Stimulated activated CD4-positive, alpha-beta T cell treated with anti-CD3 and anti-CD28 coated beads, Interleukin-12 subunit alpha, Interleukin-12 subunit beta, amount 100 ng/mL, for 4 hours (primary cell): Measurements from ENCODE around the gene SPATS1.
"Not testable (repeated sequence)": the region's sequence is repeated elsewhere in the genome, so short reads cannot be mapped to it uniquely, and the experiment has no call there.

Experiments used
- DNase-seq: peaks from one replicate; pipeline ENCODE4 v3.0.0-alpha.2; 2020

SPATS1 gene

DNA sequence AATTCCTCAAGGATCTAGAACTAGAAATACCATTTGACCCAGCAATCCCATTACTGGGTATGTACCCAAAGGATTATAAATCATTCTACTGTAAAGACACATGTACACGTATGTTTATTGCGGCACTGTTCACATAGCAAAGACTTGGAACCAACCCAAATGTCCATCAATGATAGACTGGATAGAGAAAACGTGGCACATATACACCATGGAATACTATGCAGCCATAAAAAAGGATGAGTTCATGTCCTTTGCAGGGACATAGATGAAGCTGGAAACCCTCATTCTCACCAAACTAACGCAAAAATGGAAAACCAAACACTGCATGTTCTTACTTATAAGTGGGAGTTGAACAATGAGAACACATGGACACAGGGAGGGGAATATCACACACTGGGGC lies 4.4 kb downstream of the SPATS1 start:
- DNase-seq, result not testable (repeated sequence)

DNA sequence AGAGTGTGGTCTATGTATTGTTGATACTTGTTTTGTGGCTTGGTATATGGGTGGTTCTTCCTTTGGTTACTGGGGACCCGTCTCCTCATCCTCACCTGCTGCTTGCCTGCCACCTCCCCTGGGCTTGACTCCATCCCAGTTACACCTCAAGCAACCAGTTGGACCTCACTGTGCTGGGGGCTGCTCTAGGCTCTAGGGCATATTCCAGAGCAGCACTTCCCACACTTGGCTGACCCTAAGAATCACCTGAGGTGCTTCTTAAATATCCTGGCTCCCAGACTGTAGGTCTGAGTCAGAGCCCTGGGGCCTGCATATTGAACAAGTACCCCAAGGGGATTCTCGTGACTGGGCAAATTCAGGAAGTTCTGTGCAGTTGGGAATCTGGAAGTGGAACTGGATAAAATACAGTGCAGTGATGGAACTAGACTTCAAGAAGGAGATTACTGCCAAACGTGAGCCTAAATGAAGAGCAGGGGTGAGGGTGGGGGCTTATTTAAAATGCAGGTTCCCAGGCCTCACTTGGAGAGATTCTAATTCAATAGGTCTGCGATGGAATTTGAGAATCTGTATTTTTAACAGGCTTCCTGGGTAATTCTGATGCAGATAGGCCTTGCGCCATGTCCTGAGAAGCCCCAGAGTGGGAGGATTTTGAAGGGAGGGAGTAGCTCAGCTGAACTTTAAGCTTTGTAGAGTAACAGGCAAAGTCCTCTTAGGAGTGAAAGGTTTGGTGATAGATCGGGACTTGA lies 7.6 kb downstream of the SPATS1 start:
- no peak for DNase-seq

GRCh38 chr6:44350650-44350994 lies 8.2 kb downstream of the SPATS1 start:
- DNase-seq, result not testable (repeated sequence)

GRCh38 chr6:44352259-44352658 lies 9.8 kb downstream of the SPATS1 start:
- no peak for DNase-seq

- no peak for DNase-seq
Observed at GRCh38 chr6:44353336-44353735, 10.9 kb downstream of the SPATS1 start.

- DNase-seq, result no peak
Observed at GRCh38 chr6:44355640-44356039, 13.2 kb downstream of the SPATS1 start.

DNA sequence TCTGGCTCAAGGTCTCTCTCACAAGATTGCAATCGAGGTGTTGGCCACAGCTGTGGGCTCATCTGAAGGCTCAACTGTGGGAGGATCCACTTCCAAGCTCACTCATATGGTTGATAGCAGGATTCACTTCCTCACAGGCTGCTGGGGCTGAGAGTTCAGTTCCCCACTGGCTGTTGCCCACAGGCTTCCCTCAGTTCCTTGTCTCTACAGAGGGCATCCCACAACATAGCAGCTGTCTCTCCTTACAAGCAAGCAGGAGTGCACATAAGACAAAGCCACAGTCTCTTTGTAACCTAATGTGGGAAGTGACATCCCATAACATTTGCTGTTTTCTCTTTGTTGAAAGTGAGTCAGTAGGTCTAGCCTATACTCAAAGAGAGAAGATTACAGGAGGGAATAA lies 14.0 kb downstream of the SPATS1 start:
- DNase-seq, result no peak

DNA sequence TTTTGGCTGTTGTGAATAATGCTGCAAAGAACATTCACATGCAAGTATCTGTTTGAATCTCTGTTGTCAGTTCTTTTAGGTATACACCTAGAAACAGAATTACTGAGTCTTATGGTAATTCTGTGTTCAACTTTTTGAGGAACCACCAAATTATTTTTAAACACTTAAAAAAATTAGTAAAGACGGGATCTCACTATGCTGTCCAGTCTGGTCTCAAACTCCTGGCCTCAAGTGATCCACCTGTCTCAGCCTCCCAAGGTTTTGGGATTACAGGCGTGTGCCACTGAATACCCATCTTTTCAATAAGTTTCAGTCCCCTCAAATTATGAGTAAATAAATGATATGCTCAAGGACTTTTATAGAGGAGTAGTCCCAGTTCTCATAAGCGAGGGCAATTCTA lies 17.5 kb downstream of the SPATS1 start:
- no peak for DNase-seq

GRCh38 chr6:44361947-44362346 lies 19.5 kb downstream of the SPATS1 start:
- DNase-seq, result no peak

GRCh38 chr6:44363377-44363926 lies 21.0 kb downstream of the SPATS1 start:
- no peak for DNase-seq

- DNase-seq, result no peak
Observed at GRCh38 chr6:44366781-44367180, 24.3 kb downstream of the SPATS1 start.

DNA sequence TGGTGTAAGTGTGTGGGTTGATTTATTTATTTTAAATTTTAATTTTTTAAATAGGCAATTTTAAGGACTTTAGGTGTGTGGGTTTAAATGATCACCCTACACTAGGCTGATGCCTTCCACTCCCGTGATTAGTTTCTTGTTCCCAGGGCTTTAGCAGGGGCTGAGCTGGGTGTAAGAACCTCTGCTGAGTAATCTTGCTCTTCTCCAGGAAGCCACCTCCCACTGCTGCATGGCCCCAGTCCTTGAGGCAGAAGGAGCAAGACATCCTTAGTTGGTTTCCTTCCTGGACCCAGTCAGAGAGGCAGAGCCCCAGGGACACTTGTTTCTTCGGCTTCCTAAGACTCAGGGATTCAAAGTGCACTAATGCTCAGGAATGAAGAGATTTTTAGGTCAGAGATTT lies 25.2 kb downstream of the SPATS1 start:
- no peak for DNase-seq

GRCh38 chr6:44373051-44373450 lies 30.6 kb downstream of the SPATS1 start:
- no peak for DNase-seq

DNA sequence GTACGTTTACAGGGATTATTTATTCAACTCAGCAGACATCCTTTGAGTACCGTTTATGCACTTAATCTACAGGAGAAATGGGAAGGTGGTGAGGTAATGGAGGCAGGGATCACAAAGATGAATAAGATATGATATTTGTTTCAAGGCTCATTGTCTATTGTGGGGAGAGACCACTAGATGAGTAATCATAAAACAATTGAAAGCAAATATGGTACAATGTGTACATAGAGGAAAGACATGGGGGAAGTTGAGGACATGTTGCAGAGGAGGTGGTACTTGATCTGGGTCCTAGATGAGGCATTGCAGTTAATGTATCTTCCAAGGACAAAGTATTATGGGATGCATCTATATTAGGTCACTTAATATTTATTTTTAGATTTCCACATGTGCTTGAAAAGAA lies 31.3 kb downstream of the SPATS1 start:
- no peak for DNase-seq

- no peak for DNase-seq
Observed at GRCh38 chr6:44375071-44375470, 32.6 kb downstream of the SPATS1 start.

GRCh38 chr6:44377484-44377883 lies 35.0 kb downstream of the SPATS1 start:
- DNase-seq, result no peak

DNA sequence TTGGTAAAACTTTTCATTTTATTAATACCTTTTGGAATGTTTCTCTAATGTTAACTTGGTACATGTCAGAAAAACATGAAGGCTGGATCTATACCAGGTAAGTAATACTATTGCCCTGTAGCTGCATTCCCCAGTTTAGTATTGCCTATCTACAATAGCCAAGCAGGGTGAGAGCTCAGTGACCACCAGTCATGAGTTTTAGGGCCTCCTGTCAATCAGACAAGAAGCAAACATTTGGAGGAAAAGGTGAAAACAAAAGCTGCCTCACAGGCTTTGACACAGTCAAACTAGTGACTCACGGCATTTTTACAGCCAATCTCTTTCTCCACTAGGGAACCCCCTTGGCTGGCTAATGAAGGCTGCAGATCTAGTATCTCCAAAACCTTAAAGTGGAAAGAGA lies 35.5 kb downstream of the SPATS1 start:
- DNase-seq, result no peak

DNA sequence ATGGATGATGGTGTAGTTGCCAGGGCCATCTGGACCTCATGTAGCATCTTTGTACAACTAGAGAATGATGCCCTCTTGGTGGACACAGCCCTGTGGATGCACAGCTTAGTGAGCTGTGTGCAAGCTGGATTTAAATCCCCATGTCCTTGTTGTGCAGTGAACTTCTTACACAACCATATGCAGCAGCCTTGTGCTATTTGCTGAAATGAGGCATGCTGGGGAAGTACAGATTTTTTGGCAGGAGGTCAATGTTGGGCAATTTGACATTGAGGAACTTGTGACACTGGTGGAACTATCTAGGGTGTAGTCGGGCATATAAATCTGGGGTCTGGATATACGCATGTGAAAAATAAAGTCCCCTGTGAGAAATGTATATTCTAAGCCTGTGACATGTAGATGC lies 39.3 kb downstream of the SPATS1 start:
- DNase-seq, result no peak

DNA sequence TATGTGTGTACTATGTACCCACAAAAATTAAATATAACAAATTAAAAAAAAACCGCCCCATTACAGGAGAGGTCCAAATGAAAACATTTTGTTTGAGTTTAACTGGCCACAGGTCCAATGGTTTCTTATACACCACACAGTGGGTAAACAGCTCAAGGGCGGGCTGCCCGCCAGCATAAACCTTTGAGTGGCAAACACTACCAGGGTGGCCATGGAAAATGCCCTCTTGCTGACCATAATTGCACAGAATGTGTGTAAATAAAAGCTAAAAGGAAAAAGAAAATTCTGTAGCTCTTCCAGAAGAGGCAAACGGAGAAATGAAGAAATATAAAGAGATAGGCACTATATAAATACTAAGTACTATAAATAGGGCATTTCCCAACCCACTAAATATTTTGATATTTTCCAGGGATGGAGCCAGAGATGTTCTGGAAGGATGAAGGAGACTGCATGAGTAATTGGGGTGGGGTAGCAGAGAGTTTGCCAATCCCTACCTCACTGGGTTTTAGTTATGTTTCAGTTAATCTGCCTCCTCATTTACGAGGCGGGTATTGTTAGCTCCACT lies 44.0 kb downstream of the SPATS1 start:
- no peak for DNase-seq

GRCh38 chr6:44386929-44387345 lies 44.5 kb downstream of the SPATS1 start:
- DNase-seq, result no peak

GRCh38 chr6:44387346-44388134 lies 45.1 kb downstream of the SPATS1 start, which contains the start of gene CDC5L:
Gene CDC5L (plus strand): TSS chr6:44387706. CDS start chr6:44387824, 118 bp downstream.
- DNase-seq, result peak; percentile 84

DNA sequence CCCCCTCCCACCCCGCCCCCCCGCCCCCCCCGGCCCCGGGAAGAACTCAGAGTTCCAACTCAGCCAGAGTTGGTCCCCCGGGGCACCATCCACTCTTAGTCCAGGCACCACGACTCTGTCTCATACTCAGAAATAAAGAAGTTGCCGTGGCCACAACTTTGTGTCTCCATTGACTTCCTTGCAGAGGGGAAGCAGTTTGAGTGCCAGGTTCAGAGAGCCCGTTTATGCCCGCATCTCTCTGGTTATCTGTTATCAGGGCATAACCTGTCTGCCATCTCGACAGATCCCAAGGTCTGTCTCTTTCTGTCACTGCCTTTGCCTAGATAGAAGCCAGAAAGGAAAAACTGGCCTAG lies 45.7 kb downstream of the SPATS1 start:
- DNase-seq, result no peak

- DNase-seq, result no peak
Observed at GRCh38 chr6:44388887-44389286, 46.4 kb downstream of the SPATS1 start.

GRCh38 chr6:44390158-44390683 lies 47.8 kb downstream of the SPATS1 start:
- DNase-seq, result no peak
